Activated CD8-positive, alpha-beta memory T cell treated with anti-CD3 and anti-CD28 coated beads, Interleukin-2, amount 50 U/mL, for 4 hours (primary cell): Measurements from ENCODE around the gene SEC11A.

Experiments used
- DNase-seq: peaks from one replicate; pipeline ENCODE4 v3.0.0-alpha.2; 2020

The SEC11A gene

GRCh38 chr15:84634228-84634837, 81.6 kb downstream of the SEC11A start:
- no peak for DNase-seq

- DNase-seq, result peak; percentile 70
Measured at GRCh38 chr15:84633311-84634227, 82.4 kb downstream of the SEC11A start.

- no peak for DNase-seq
Measured at GRCh38 chr15:84631706-84632272, 84.2 kb downstream of the SEC11A start.

- no peak for DNase-seq
Measured at GRCh38 chr15:84629033-84629432, 86.9 kb downstream of the SEC11A start.

GRCh38 chr15:84625123-84625522, 90.8 kb downstream of the SEC11A start:
- DNase-seq, result no peak

- no peak for DNase-seq
Measured at GRCh38 chr15:84624359-84624758, 91.6 kb downstream of the SEC11A start.

- DNase-seq, result no peak
Measured at GRCh38 chr15:84621358-84621979, 94.5 kb downstream of the SEC11A start.

- DNase-seq, result no peak
Measured at GRCh38 chr15:84620626-84621025, 95.3 kb downstream of the SEC11A start.
